GM12878 (cell line): ENCODE data around the gene ANXA9. TPM values are rescaled to one million over a fixed set of nuclear protein-coding genes. Genes with fewer than 3 reads are reported as not detected.

ENCODE experiments used
- ATAC-seq: fragments of 200-7000 bp; cut with Tn5 transposase; 3 replicates; pipeline ENCODE4 v1.9.1; 2020; ENCODE audit warnings: mild to moderate bottlenecking, moderate library complexity
- BruUV-seq: library from RNA; stranded (reverse); fragments of 400-500 nt; replicated peaks from 2 replicates; lab custom pipeline; 2021; lab: Mats Ljungman, UMichigan
- CTCF ChIA-PET: fragments of 300-600 bp; sonication (Branson Sonifier 250); formaldehyde crosslinking; extraction: SDS; loops from one replicate; lab custom pipeline; 2021; ENCODE audit warnings: inconsistent platforms; lab: Yijun Ruan, JAX
- POLR2A ChIA-PET: fragments of 350-600 bp; formaldehyde crosslinking; extraction: SDS; loops from one replicate; lab custom pipeline; 2021; ENCODE audit warnings: inconsistent platforms; lab: Charles Lee
- RAD21 ChIA-PET: fragments of 300-600 bp; sonication (Branson Sonifier 250); formaldehyde crosslinking; loops from one replicate; lab custom pipeline; 2023; ENCODE audit warnings: antibody characterized with exemption; ENCODE audit not compliant: unreplicated experiment; lab: Charles Lee
- SMC1A ChIA-PET: fragments of 300-600 bp; sonication (Branson Sonifier 250); formaldehyde crosslinking; loops from one replicate; lab custom pipeline; 2023; ENCODE audit not compliant: unreplicated experiment, uncharacterized antibody; lab: Charles Lee
- DNase-seq: peaks from one replicate; pipeline ENCODE4 v3.0.0-alpha.2; 2011; ENCODE audit warnings: low read depth, low spot score
- FAIRE-seq: peaks from 3 replicates; lab custom pipeline; 2011; peaks lifted over from hg19 to GRCh38; lab: Jason Lieb, UNC
- H2AFZ ChIP-seq: 2 replicates; pipeline ENCODE4 v1.6.0; 2011; ENCODE audit warnings: low read depth, low read length, control low read depth; ENCODE audit not compliant: control insufficient read depth
- H3K27ac ChIP-seq: 2 replicates; pipeline ENCODE4 v1.5.1; 2011; ENCODE audit warnings: control low read depth; ENCODE audit not compliant: control insufficient read depth, insufficient read depth
- H3K27me3 ChIP-seq, 2 experiments: replicated peaks in 1 of 2; 2 replicates each; pipeline versions ENCODE4 v1.6.0 to v1.6.1; 2011; ENCODE audit warnings: low read length in 1 of 2; ENCODE audit not compliant: control insufficient read depth in 2 of 2, insufficient read depth in 2 of 2
- H3K36me3 ChIP-seq, 2 experiments: 2 replicates each; pipeline ENCODE4 v1.5.1; 2011; ENCODE audit warnings: low read length in 1 of 2; ENCODE audit not compliant: control insufficient read depth in 2 of 2, insufficient read depth in 2 of 2
- H3K4me1 ChIP-seq: 2 replicates; pipeline ENCODE4 v1.6.1; 2011; ENCODE audit warnings: mild to moderate bottlenecking, low read length, moderate library complexity, mixed read lengths; ENCODE audit not compliant: control insufficient read depth, insufficient read depth
- H3K4me2 ChIP-seq: 2 replicates; pipeline ENCODE4 v1.6.0; 2011; ENCODE audit warnings: control low read depth; ENCODE audit not compliant: control insufficient read depth, insufficient read depth
- H3K4me3 ChIP-seq: fragments of 200-600 bp; sonication (generic); 2 replicates; pipeline ENCODE4 v1.5.1; 2016
- H3K79me2 ChIP-seq: 2 replicates; pipeline ENCODE4 v1.6.0; 2011; ENCODE audit warnings: low read length; ENCODE audit not compliant: control insufficient read depth, insufficient read depth
- H3K9ac ChIP-seq: 2 replicates; pipeline ENCODE4 v1.8.0; 2011; ENCODE audit warnings: low read length, control low read depth, mixed read lengths; ENCODE audit not compliant: control insufficient read depth, insufficient read depth
- H3K9me3 ChIP-seq: replicated peaks from 3 replicates; pipeline ENCODE4 v1.5.1; 2011; ENCODE audit warnings: mild to moderate bottlenecking, low read length; ENCODE audit not compliant: control insufficient read depth, insufficient read depth
- H4K20me1 ChIP-seq: 2 replicates; pipeline ENCODE4 v1.6.0; 2011; ENCODE audit not compliant: control insufficient read depth, insufficient read depth
- ATF7 ChIP-seq: fragments of 450-650 bp; IDR thresholded peaks from 2 replicates; pipeline ENCODE4 v1.6.1; 2016; ENCODE audit warnings: low read depth, mild to moderate bottlenecking
- BRCA1 ChIP-seq: IDR thresholded peaks from 2 replicates; pipeline ENCODE4 v1.6.1; 2011; ENCODE audit warnings: low read depth, low read length, improper control_type of control experiment
- EGR1 ChIP-seq, 2 experiments: IDR thresholded peaks; 1 replicate in 1 of 2; 2 replicates in 1 of 2; pipeline ENCODE4 v1.6.1; 2011 to 2012; ENCODE audit warnings: low read depth in 2 of 2, low read length in 2 of 2, borderline replicate concordance in 1 of 2, mild to moderate bottlenecking in 1 of 2, moderate library complexity in 1 of 2
- JUNB ChIP-seq: IDR thresholded peaks from 2 replicates; pipeline ENCODE4 v1.6.1; 2016; ENCODE audit warnings: antibody characterized with exemption, mild to moderate bottlenecking
- MAX ChIP-seq: IDR thresholded peaks from 2 replicates; pipeline ENCODE4 v1.6.1; 2012; ENCODE audit warnings: low read depth, low read length, improper control_type of control experiment
- MYC ChIP-seq: IDR thresholded peaks from 2 replicates; pipeline ENCODE4 v1.6.1; 2011; ENCODE audit warnings: mild to moderate bottlenecking, low read length, moderate library complexity, inconsistent platforms; ENCODE audit not compliant: insufficient read depth, insufficient replicate concordance, insufficient read length, severe bottlenecking
- RFX5 ChIP-seq: IDR thresholded peaks from 2 replicates; pipeline ENCODE4 v1.6.1; 2011; ENCODE audit warnings: low read depth, low read length, improper control_type of control experiment
- SMAD1 ChIP-seq: fragments of 450-650 bp; IDR thresholded peaks from 2 replicates; pipeline ENCODE4 v1.6.1; 2018; ENCODE audit warnings: mild to moderate bottlenecking, low read depth; ENCODE audit not compliant: partially characterized antibody
- SPI1 ChIP-seq: IDR thresholded peaks from 2 replicates; pipeline ENCODE4 v1.6.1; 2011; ENCODE audit warnings: low read depth, mild to moderate bottlenecking, low read length, moderate library complexity, borderline replicate concordance; ENCODE audit not compliant: insufficient read depth
- ZNF24 ChIP-seq: fragments of 450-650 bp; IDR thresholded peaks from 2 replicates; pipeline ENCODE4 v1.6.1; 2017; ENCODE audit warnings: antibody characterized with exemption, mild to moderate bottlenecking
- WGBS: methylation state at CpG from one replicate; pipeline ENCODE4 v1.1.6; 2016; ENCODE audit warnings: low lambda C conversion rate; ENCODE audit not compliant: insufficient replicate concordance, insufficient coverage; ENCODE audit errors: missing lambda C conversion rate; 5-methylcytosine and 5-hydroxymethylcytosine counted together
- in situ Hi-C: fragments of 300-500 bp; cut with MboI; formaldehyde crosslinking; loops from 9 replicates; pipeline ENCODE4 v1.14.3; 2018; ENCODE audit warnings: mixed read lengths
- intact Hi-C: fragments of 100-400 bp; cut with micrococcal nuclease; formaldehyde crosslinking; loops from one replicate; pipeline ENCODE4 v1.14.2; 2022; ENCODE audit not compliant: unreplicated experiment
- polyA plus RNA-seq, 11 experiments: library from polyadenylated mRNA; depleted of rRNA in 4 of 11; unstranded in 6 of 11; stranded (reverse) in 5 of 11; fragments of >200 nt; fragmentation: Nextera tagmentation in 4 of 11; fragmentation: Illumina TruSeq in 1 of 11; extraction: Ambion mirVana in 4 of 11; extraction: Trizol in 1 of 11; gene quantifications; 1 replicate in 1 of 11; 2 replicates in 10 of 11; pipeline versions ENCODE4 v1.2.1 to v1.2.3, GENCODE V29; 2011 to 2016; ENCODE audit warnings: inconsistent platforms in 2 of 11, missing spikeins in 2 of 11, low read depth in 1 of 11
- total RNA-seq, 4 experiments: library from RNA; depleted of rRNA in 3 of 4; stranded (reverse); fragments of >200 nt in 3 of 4; fragmentation: Illumina TruSeq in 1 of 4; extraction: Trizol in 1 of 4; gene quantifications; 2 replicates each; pipeline versions ENCODE4 v1.2.1 to v1.2.3, GENCODE V29; 2013 to 2021

The ANXA9 gene
- total and polyA plus RNA-seq, 10 of the 15 experiments (the other 5 are each of a cell fraction or from before 2014, with no cell fraction given): 0.04 to 0.43 (median 0.18) TPM; not detected in 4

DNA sequence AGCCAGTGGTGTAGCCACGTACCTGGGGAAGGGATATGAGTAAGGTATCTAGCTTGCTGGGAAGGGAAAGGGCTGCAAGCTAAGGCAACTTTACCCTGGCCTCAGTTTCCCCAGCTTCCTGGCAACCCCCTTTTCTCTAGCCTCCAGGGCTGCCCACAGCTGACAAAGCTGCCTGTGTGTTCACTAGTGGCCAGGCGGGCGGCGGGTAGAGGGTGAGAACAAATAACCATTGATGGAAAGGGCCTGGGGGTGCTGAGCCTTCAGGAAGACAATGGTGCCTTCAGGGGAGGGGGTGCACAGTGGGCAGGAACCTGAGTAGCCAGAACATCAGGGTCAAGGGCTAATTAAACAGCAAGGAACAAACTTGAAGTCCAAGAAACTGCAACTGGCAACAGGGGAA, 13.6 kb upstream of the ANXA9 start (continued):
- TF ChIP-seq MYC (no peak), ZNF24 (no peak), SPI1 (no peak), MAX (no peak), ATF7 (no peak), BRCA1 (no peak)

GRCh38 chr1:150969626-150970025, 12.5 kb upstream of the ANXA9 start:
- intact Hi-C loops (loop anchor here (10.0 kb wide), 2 partner anchors 205 to 345 kb away; partner anchors contain the start of genes CTSS and ENSA), in situ Hi-C loops (no loop called here)
- ChIA-PET POLR2A (interaction anchor here (0.8 to 1.1 kb wide), 2 partner anchors 7 to 44 kb away, joined by 3 to 4 read pairs; partner anchors contain the start of gene SETDB1), CTCF (interaction anchor here (1.1 to 1.5 kb wide), 3 partner anchors 11 to 47 kb away, joined by 3 to 6 read pairs (median 3); no protein-coding TSS in a partner anchor), SMC1A (interaction anchor here (0.7 to 1.2 kb wide), 2 partner anchors 13 to 264 kb away, joined by 3 read pairs; no protein-coding TSS in a partner anchor), RAD21 (no interaction called here)
- no peak for DNase-seq
- Histone ChIP-seq H3K36me3 (peaks cover 14 to 15% of the 10 kb centered on the region in 2 experiments), H3K4me1 (peaks cover 7% of the 10 kb centered on the region; the same call in 1 of the 2 replicates), H3K27me3 (no peaks in the 10 kb centered on the region), H4K20me1 (no peaks in the 10 kb centered on the region), H3K27ac (no peak overlapping the region), H2AFZ (no peak overlapping the region), H3K4me2 (no peak overlapping the region), H3K9ac (no peak overlapping the region), H3K9me3 (no peaks in the 10 kb centered on the region), H3K4me3 (no peak overlapping the region), H3K79me2 (peaks cover 37% of the 10 kb centered on the region)
- 70% methylated on average over 3 of the region's 3 CpGs for WGBS
- no peak for FAIRE-seq
- no TSS peak for BruUV-seq
- no peak for ATAC-seq
- TF ChIP-seq SMAD1 (no peak), JUNB (no peak), RFX5 (no peak), BRCA1 (no peak), EGR1 (IDR thresholded peaks at IDR 0.05; ENCODE audit: borderline replicate concordance in 1 of 2, low read depth in 2 of 2, low read length in 2 of 2) (no peak)
